Stimulated activated CD4-positive, alpha-beta T cell treated with anti-CD3 and anti-CD28 coated beads, Interleukin-4, amount 100 ng/mL, for 4 hours (primary cell): ENCODE measurements around the gene ABCA12.

Experiments
- DNase-seq, 2 experiments: peaks; one replicate each; pipeline ENCODE4 v3.0.0-alpha.2; 2020

Gene ABCA12

GRCh38 chr2:215136669-215137328 is 1.6 kb downstream of the ABCA12 start:
- no peak for DNase-seq

DNA sequence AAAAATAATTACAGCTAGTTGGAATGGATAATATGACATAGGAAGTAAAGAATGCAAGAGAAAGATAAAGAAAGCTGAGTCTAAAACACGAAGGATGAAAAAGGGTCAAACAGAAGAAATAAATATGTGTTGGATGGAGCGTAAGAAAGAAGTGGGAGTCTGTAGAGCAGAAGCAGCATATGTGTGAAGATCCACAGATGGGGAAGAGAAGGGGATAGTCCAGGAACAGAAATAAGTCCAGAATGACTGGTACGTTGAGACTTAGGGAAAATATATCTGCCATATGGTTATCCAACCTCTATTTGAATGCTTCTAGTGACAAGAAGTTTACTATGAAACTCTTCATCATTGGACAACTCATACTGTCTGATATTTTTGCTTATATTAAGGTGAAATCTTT is 18.0 kb downstream of the ABCA12 start:
- no peak for DNase-seq

DNA sequence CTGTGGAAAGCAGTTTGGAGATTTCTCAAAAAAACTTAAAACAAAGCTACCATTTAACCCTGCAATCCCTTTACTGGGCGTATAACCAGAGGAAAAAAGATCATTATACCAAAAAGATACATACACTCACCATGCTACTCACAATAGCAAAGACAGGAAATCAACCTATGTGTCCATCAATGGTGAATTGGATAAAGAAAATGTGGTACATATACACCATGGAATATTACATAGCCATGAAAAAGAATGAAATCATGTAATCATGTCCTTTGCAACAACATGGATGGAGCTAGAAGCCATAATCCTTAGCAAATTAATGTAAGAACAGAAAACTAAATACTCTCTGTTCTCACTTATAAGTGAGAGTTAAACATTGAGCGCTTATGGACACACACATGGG is 18.6 kb downstream of the ABCA12 start:
- DNase-seq, result no peak

GRCh38 chr2:215110918-215111317 is 27.5 kb downstream of the ABCA12 start:
- no peak for DNase-seq

- no peak for DNase-seq
These were observed 31.0 kb downstream of the ABCA12 start for GRCh38 chr2:215107216-215108056.

GRCh38 chr2:215105607-215106354 is 32.6 kb downstream of the ABCA12 start:
- no peak for DNase-seq

GRCh38 chr2:215104226-215104625 is 34.2 kb downstream of the ABCA12 start:
- no peak for DNase-seq

- DNase-seq, result no peak
These were observed 39.6 kb downstream of the ABCA12 start for GRCh38 chr2:215098875-215099274.

- DNase-seq, result no peak
These were observed 54.3 kb downstream of the ABCA12 start for GRCh38 chr2:215084080-215084479.

DNA sequence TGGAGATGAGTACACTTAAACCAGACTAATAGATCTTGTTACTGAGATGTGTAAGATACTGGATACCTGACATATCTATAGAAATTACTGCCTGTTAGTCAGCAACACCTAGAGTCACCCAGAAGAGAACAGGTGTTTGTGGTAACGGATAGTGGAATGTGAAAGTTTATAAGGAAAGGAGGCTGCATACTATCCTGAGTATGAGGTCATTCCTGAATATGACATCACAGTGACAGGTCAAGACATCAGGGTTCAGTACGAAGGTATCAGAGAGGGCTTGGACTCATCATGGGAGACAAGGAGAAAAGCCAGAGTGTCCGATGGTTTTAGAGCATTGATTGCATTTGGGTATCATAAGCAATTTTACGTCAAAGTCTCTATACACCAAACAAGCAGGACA is 55.3 kb downstream of the ABCA12 start:
- no peak for DNase-seq

- DNase-seq, result no peak
These were observed 56.0 kb downstream of the ABCA12 start for GRCh38 chr2:215082446-215082845.

DNA sequence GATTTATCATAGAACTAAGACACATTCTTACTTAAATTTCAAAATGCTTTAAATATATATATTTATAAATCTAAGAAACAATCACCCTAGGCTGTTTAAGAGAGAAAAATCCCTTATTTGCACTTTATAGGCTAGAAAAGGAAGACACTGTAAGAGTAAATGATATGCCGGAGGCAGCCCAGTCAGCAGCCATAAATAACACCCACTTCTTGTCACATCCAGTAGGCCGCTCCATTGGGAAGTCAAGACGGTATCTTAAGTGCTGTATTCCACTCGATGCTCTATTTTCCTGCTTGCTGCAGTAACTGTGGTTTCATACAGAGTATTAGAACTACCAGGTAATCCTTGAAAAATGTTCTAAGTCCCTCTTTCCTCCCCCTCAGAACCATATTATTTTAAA is 57.9 kb downstream of the ABCA12 start:
- DNase-seq, result no peak

- no peak for DNase-seq
These were observed 66.8 kb downstream of the ABCA12 start for GRCh38 chr2:215071676-215072075.

GRCh38 chr2:215068399-215068798 is 70.0 kb downstream of the ABCA12 start:
- no peak for DNase-seq

DNA sequence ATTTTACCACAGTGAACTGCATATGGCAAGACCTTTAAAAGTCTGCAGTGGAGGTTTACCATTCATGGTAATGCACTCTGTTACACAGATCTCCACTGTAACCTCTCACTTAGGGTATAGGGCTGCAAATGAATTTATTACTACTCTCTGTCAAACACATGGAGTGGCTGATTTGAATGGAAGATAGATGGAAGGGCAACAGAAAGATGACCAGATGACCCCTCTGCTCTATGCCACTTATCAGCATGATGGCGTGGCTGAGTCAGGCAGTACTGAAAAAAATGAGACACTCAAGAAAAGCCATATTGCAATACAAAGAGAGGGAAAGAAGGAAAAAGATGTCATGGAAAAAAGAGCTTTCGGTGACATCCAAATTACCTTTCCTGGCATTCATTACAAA is 72.3 kb downstream of the ABCA12 start:
- DNase-seq, result no peak

DNA sequence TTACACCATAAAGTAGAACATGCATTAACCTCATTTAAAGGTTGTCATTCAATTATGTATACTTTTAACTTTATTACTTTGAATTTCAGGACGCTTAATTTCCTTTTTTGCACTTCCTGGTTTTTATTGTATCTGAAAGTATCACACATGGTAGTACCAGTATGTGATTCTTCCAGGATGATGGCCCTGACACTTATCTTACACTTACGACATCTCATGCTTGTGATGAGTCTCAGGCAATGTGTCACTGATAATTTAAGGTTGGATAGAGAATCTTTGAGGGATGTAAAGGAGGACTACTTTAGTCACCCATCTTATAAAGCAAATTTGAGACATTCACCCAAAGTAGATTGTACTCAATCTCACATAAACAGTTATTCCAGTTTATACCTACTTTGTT is 74.9 kb downstream of the ABCA12 start:
- DNase-seq, result no peak

- no peak for DNase-seq
These were observed 77.4 kb downstream of the ABCA12 start for GRCh38 chr2:215060861-215061536.

DNA sequence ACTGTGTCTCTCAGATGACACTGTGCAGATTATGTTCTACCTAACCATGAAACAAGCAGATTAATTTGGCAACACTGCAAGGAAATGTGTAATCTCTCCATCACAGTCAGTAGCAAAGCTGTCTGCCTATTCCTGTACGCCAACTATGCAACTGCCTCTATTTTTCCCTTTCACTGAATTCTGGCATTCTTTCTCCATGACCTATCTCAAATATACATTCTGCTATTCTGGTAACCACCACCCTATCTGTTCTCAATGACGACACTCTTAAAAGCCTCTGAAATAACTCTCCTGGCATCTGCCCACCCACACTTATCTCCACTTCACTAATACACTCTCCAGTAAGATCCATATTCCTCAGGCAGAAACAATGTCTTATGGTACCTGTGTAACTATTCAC is 78.7 kb downstream of the ABCA12 start:
- DNase-seq, result no peak

DNA sequence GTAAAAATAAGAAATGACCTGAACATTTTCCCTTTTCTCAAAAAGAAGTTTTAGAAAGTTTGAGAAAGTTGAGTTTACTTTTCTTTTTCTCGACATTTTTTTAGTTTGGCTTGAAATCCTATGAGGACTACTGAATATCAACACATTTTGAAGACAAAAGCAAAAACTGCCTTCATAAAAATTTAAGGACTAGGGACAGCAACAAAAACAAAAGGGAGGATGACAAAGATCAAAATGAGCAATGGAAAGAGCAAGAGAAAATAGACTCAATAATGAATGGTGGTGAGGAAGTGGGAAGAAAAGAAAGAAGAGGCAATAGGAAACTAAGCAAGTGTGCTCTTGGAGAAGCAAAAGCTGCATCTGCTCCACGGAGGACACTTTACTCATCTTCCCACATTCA is 82.5 kb downstream of the ABCA12 start:
- no peak for DNase-seq

DNA sequence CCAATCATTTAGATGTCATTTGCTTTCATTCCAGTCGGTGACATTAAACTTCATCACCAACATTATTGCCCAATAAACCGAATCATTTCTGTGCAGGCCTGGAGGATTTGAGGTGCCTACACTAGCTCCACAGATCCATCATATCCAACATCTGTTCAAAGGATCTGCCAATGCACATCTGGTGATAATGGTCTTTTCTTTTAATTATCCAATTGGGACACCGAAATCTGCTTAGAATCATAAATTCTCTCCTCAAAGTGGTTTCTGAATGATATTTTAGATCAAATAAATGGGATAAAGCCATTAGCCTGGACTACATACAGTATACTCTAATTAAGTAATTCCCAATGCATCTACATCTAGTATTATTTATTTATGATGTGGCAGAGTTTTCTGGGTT is 85.6 kb downstream of the ABCA12 start:
- no peak for DNase-seq

DNA sequence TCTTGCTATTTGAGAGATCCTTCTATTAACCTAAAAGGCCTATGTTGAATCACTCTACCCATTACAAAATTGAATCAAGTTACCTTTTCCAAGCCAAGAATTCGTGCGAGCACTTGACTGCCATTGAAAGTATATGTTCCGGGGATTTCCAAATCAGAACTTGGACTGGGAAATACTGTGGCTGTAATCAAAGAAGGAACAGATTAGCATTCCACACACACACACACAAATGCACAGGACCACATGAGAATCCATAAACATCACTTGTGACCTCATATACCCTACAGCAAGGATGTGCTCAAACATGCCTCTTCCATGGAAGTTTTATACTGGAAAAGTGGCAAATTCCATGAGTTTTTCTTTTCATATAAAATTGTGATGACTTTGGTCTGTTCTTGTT is 86.0 kb downstream of the ABCA12 start:
- DNase-seq, result no peak

GRCh38 chr2:215049341-215049740 is 89.1 kb downstream of the ABCA12 start:
- no peak for DNase-seq

GRCh38 chr2:215038421-215038820 is 100.0 kb downstream of the ABCA12 start:
- no peak for DNase-seq
